Smooth muscle cell (in vitro differentiated cells): Measurements from ENCODE around the gene MAB21L3. TPM values are rescaled to one million over a fixed set of nuclear protein-coding genes. Genes with fewer than 3 reads are reported as not detected.

ENCODE experiments used
- DNase-seq: peaks from one replicate; lab custom pipeline; 2025; ENCODE audit not compliant: unreplicated experiment; lab: John Stamatoyannopoulos, UW
- H2AFZ ChIP-seq: fragments of 200-600 bp; sonication (generic); 2 replicates; pipeline ENCODE4 v1.6.0; 2016; ENCODE audit warnings: antibody characterized with exemption, low read depth, mild to moderate bottlenecking
- H3F3A ChIP-seq: fragments of 200-600 bp; sonication (generic); 2 replicates; pipeline ENCODE4 v1.6.0; 2017; ENCODE audit warnings: antibody characterized with exemption, low read depth
- H3K27ac ChIP-seq: fragments of 200-600 bp; sonication (generic); 2 replicates; pipeline ENCODE4 v1.5.1; 2016; ENCODE audit warnings: low read depth, mild to moderate bottlenecking
- H3K27me3 ChIP-seq: fragments of 200-600 bp; sonication (generic); 2 replicates; pipeline ENCODE4 v1.6.1; 2016; ENCODE audit warnings: low read depth, mild to moderate bottlenecking
- H3K36me3 ChIP-seq: fragments of 200-600 bp; sonication (generic); 2 replicates; pipeline ENCODE4 v1.5.1; 2016; ENCODE audit warnings: low read depth
- H3K4me1 ChIP-seq: fragments of 200-600 bp; sonication (generic); 2 replicates; pipeline ENCODE4 v1.5.1; 2016; ENCODE audit warnings: low read depth
- H3K4me2 ChIP-seq: fragments of 200-600 bp; sonication (generic); 2 replicates; pipeline ENCODE4 v1.6.0; 2016; ENCODE audit warnings: mild to moderate bottlenecking
- H3K4me3 ChIP-seq: fragments of 200-600 bp; sonication (generic); 2 replicates; pipeline ENCODE4 v1.5.1; 2016; ENCODE audit warnings: mild to moderate bottlenecking
- H3K79me2 ChIP-seq: fragments of 200-600 bp; sonication (generic); 2 replicates; pipeline ENCODE4 v1.6.0; 2016; ENCODE audit warnings: low read depth, mild to moderate bottlenecking
- H3K9ac ChIP-seq: fragments of 200-600 bp; sonication (generic); 2 replicates; pipeline ENCODE4 v1.6.0; 2016; ENCODE audit warnings: low read depth
- H3K9me3 ChIP-seq: fragments of 200-600 bp; sonication (generic); replicated peaks from 2 replicates; pipeline ENCODE4 v1.5.1; 2016; ENCODE audit warnings: low read depth
- H4K20me1 ChIP-seq: fragments of 200-600 bp; sonication (generic); 2 replicates; pipeline ENCODE4 v1.6.0; 2016; ENCODE audit warnings: low read depth
- WGBS: methylation state at CpG from one replicate; pipeline ENCODE4 v1.1.7; 2016; ENCODE audit warnings: low lambda C conversion rate; 5-methylcytosine and 5-hydroxymethylcytosine counted together
- polyA plus RNA-seq: library from polyadenylated mRNA; unstranded; fragments of >200 nt; fragmentation: Nextera tagmentation; extraction: Ambion mirVana; gene quantifications from 2 replicates; pipeline ENCODE4 v1.2.1, GENCODE V29; 2016
- total RNA-seq: library from RNA; depleted of rRNA; stranded (reverse); fragments of >200 nt; gene quantifications from 2 replicates; pipeline ENCODE4 v1.2.3, GENCODE V29; 2014
- TF ChIP-seq, protein P1 (sequence below): fragments of 200-600 bp; sonication (generic); IDR thresholded peaks from 2 replicates; pipeline ENCODE4 v1.5.1; 2017; ENCODE audit warnings: borderline replicate concordance, mild to moderate bottlenecking, antibody characterized with exemption; ENCODE audit not compliant: insufficient read depth, poor library complexity, severe bottlenecking

Gene MAB21L3
- total and polyA plus RNA-seq, 2 experiments from 2014 or later = 0.13 to 0.26 TPM

- Histone ChIP-seq H2AFZ (no peak overlapping the region), H3K4me3 (no peak overlapping the region), H3F3A (no peaks in the 10 kb centered on the region), H3K9me3 (no peaks in the 10 kb centered on the region), H3K27me3 (no peaks in the 10 kb centered on the region), H3K4me1 (no peaks in the 10 kb centered on the region), H3K4me2 (no peak overlapping the region), H4K20me1 (no peaks in the 10 kb centered on the region), H3K27ac (no peak overlapping the region), H3K79me2 (no peaks in the 10 kb centered on the region), H3K9ac (no peak overlapping the region), H3K36me3 (no peaks in the 10 kb centered on the region)
- 91% methylated on average over 4 of the region's 4 CpGs for WGBS
- no peak for DNase-seq
- TF ChIP-seq, protein P1, sequence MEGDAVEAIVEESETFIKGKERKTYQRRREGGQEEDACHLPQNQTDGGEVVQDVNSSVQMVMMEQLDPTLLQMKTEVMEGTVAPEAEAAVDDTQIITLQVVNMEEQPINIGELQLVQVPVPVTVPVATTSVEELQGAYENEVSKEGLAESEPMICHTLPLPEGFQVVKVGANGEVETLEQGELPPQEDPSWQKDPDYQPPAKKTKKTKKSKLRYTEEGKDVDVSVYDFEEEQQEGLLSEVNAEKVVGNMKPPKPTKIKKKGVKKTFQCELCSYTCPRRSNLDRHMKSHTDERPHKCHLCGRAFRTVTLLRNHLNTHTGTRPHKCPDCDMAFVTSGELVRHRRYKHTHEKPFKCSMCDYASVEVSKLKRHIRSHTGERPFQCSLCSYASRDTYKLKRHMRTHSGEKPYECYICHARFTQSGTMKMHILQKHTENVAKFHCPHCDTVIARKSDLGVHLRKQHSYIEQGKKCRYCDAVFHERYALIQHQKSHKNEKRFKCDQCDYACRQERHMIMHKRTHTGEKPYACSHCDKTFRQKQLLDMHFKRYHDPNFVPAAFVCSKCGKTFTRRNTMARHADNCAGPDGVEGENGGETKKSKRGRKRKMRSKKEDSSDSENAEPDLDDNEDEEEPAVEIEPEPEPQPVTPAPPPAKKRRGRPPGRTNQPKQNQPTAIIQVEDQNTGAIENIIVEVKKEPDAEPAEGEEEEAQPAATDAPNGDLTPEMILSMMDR = no peak
Measured at GRCh38 chr1:116164604-116165368, 53.6 kb downstream of the MAB21L3 start.

GRCh38 chr1:116165572-116165971, 54.4 kb downstream of the MAB21L3 start:
- Histone ChIP-seq H3K9me3 (no peaks in the 10 kb centered on the region), H3K9ac (no peak overlapping the region), H3K27me3 (no peaks in the 10 kb centered on the region), H3F3A (no peaks in the 10 kb centered on the region), H3K4me1 (no peaks in the 10 kb centered on the region), H3K79me2 (no peaks in the 10 kb centered on the region), H2AFZ (no peak overlapping the region), H4K20me1 (no peaks in the 10 kb centered on the region), H3K36me3 (no peaks in the 10 kb centered on the region), H3K27ac (no peak overlapping the region), H3K4me3 (no peak overlapping the region), H3K4me2 (no peak overlapping the region)
- DNase-seq = no peak
- WGBS = 90% methylated on average over 9 of the region's 9 CpGs
- TF ChIP-seq, protein P1 = no peak

- Histone ChIP-seq H3K4me3 (no peak overlapping the region), H3K36me3 (no peaks in the 10 kb centered on the region), H3K4me2 (no peak overlapping the region), H3F3A (no peaks in the 10 kb centered on the region), H4K20me1 (no peaks in the 10 kb centered on the region), H3K4me1 (no peaks in the 10 kb centered on the region), H3K27ac (no peak overlapping the region), H2AFZ (no peak overlapping the region), H3K9me3 (no peaks in the 10 kb centered on the region), H3K27me3 (no peaks in the 10 kb centered on the region), H3K79me2 (no peaks in the 10 kb centered on the region), H3K9ac (no peak overlapping the region)
- TF ChIP-seq, protein P1 = no peak
- 86% methylated on average over 6 of the region's 6 CpGs for WGBS
- DNase-seq = no peak
Measured at GRCh38 chr1:116166011-116166571, 54.9 kb downstream of the MAB21L3 start.
